ENCODE data around the gene SORCS2.

Gene SORCS2

DNA sequence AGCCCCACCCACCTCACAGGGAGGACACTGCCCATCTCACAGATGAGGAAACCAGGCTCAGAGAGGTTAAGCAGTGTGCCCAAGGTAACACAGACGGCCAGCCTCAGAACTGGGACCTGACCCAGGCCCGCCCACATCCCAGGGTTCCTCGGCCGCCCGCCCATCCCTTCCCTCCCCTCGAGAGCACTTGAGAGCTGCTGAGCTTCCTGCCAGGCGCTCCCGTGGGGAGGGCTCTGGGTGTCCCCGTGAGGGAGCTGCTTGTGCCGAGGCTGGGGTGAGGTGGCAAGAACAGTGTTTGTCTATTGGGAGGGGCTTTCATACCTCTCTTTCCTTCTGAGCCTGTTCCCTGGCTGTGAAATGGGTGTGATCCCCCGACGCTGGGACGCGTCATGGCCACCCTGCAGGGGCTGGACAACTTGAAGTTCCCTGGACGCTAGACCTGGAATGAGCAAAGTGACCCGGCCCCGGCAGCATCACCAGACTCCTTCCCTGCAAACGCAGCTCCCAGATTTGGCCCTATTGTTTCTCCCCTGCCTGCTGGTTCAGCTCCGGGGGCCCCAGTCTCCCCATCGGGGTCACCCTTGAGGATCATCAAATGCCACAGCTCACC, 542.4 kb downstream of the SORCS2 start:
- TF ChIP-seq, protein P1, sequence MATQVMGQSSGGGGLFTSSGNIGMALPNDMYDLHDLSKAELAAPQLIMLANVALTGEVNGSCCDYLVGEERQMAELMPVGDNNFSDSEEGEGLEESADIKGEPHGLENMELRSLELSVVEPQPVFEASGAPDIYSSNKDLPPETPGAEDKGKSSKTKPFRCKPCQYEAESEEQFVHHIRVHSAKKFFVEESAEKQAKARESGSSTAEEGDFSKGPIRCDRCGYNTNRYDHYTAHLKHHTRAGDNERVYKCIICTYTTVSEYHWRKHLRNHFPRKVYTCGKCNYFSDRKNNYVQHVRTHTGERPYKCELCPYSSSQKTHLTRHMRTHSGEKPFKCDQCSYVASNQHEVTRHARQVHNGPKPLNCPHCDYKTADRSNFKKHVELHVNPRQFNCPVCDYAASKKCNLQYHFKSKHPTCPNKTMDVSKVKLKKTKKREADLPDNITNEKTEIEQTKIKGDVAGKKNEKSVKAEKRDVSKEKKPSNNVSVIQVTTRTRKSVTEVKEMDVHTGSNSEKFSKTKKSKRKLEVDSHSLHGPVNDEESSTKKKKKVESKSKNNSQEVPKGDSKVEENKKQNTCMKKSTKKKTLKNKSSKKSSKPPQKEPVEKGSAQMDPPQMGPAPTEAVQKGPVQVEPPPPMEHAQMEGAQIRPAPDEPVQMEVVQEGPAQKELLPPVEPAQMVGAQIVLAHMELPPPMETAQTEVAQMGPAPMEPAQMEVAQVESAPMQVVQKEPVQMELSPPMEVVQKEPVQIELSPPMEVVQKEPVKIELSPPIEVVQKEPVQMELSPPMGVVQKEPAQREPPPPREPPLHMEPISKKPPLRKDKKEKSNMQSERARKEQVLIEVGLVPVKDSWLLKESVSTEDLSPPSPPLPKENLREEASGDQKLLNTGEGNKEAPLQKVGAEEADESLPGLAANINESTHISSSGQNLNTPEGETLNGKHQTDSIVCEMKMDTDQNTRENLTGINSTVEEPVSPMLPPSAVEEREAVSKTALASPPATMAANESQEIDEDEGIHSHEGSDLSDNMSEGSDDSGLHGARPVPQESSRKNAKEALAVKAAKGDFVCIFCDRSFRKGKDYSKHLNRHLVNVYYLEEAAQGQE (IDR thresholded peaks at IDR 0.05; ENCODE audit: low read depth), result no peak
- no peak for TF ChIP-seq TAF1 (IDR thresholded peaks at IDR 0.05; ENCODE audit: low read depth)
- TF ChIP-seq CEBPB (IDR thresholded peaks at IDR 0.05), result no peak
- TF ChIP-seq ZBTB7A (IDR thresholded peaks at IDR 0.05; ENCODE audit: low read depth), result no peak
- TF ChIP-seq, protein P2, sequence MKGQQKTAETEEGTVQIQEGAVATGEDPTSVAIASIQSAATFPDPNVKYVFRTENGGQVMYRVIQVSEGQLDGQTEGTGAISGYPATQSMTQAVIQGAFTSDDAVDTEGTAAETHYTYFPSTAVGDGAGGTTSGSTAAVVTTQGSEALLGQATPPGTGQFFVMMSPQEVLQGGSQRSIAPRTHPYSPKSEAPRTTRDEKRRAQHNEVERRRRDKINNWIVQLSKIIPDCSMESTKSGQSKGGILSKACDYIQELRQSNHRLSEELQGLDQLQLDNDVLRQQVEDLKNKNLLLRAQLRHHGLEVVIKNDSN (IDR thresholded peaks at IDR 0.05), result no peak
- TF ChIP-seq RAD21 (IDR thresholded peaks at IDR 0.05; ENCODE audit: low read depth), result no peak
- no peak for TF ChIP-seq CREB1 (IDR thresholded peaks at IDR 0.05; ENCODE audit: low read depth)
- no peak for TF ChIP-seq TEAD4 (IDR thresholded peaks at IDR 0.05)
- no peak for TF ChIP-seq NFIC (IDR thresholded peaks at IDR 0.05)
- TF ChIP-seq EP300 (IDR thresholded peaks at IDR 0.05; ENCODE audit: borderline replicate concordance), result no peak
- TF ChIP-seq YY1 (IDR thresholded peaks at IDR 0.05; ENCODE audit: low read depth), result no peak
- TF ChIP-seq FOXM1 (IDR thresholded peaks at IDR 0.05; ENCODE audit: borderline replicate concordance, low read depth), result no peak
- no peak for TF ChIP-seq EGR1 (IDR thresholded peaks at IDR 0.05)
- TF ChIP-seq, protein P3, sequence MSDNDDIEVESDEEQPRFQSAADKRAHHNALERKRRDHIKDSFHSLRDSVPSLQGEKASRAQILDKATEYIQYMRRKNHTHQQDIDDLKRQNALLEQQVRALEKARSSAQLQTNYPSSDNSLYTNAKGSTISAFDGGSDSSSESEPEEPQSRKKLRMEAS (IDR thresholded peaks at IDR 0.05), result no peak
- TF ChIP-seq TCF12 (IDR thresholded peaks at IDR 0.05; ENCODE audit: low read depth), result no peak

DNA sequence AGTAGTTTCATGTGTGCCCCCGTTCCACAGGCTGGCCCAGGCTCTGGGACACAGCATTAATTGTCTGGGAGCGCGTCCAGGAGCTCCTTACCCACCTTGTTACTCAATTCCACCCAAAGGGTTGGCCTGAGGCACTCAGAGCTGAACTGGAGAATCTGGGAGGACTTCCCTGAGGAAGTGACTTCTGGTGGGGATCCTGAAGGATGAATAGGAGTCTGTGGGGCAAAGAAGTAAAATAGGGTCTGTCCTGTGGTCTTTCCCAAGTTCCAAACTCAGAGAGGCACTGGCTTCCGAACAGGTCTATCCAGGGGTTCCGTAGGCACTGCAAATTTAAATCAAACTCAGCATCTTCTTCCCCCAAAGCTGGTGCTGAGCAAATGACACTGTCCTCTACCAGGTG, 543.1 kb downstream of the SORCS2 start:
- TF ChIP-seq FOXM1 (IDR thresholded peaks at IDR 0.05; ENCODE audit: borderline replicate concordance, low read depth), result no peak
- TF ChIP-seq EGR1 (IDR thresholded peaks at IDR 0.05), result no peak
- no peak for TF ChIP-seq EP300 (IDR thresholded peaks at IDR 0.05; ENCODE audit: borderline replicate concordance)
- no peak for TF ChIP-seq CREB1 (IDR thresholded peaks at IDR 0.05; ENCODE audit: low read depth)
- TF ChIP-seq, protein P2 (IDR thresholded peaks at IDR 0.05), result no peak
- no peak for TF ChIP-seq ZBTB7A (IDR thresholded peaks at IDR 0.05; ENCODE audit: low read depth)

DNA sequence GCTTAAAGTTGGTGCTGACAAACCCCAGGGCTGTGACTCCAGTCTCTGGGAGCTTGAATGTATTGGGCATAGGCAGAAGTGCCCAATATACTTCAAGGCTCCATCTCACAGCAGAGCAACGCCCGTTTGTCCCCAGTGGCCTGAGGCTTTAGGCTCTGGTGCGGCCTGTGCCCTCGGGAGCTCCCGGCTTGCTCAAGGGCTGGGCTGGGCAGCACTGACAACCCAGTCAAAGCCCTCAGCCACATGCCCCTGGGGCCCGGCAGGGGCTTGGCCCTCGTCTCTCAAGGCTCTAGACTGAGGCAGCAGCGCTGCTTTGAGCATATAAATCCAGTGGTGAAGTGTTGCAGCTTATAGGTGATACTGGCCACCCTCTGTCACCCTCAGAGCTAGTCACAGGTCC, 543.6 kb downstream of the SORCS2 start:
- TF ChIP-seq FOXM1 (IDR thresholded peaks at IDR 0.05; ENCODE audit: borderline replicate concordance, low read depth) (no peak), RAD21 (IDR thresholded peaks at IDR 0.05; ENCODE audit: low read depth) (no peak), ZBTB7A (IDR thresholded peaks at IDR 0.05; ENCODE audit: low read depth) (no peak), EP300 (IDR thresholded peaks at IDR 0.05; ENCODE audit: borderline replicate concordance) (no peak), TAF1 (IDR thresholded peaks at IDR 0.05; ENCODE audit: low read depth) (no peak), TCF12 (IDR thresholded peaks at IDR 0.05; ENCODE audit: low read depth) (no peak), TEAD4 (IDR thresholded peaks at IDR 0.05) (no peak), YY1 (IDR thresholded peaks at IDR 0.05; ENCODE audit: low read depth) (no peak), EGR1 (IDR thresholded peaks at IDR 0.05) (no peak), CREB1 (IDR thresholded peaks at IDR 0.05; ENCODE audit: low read depth) (no peak)
- TF ChIP-seq, protein P2 (IDR thresholded peaks at IDR 0.05), result no peak
- TF ChIP-seq, protein P3 (IDR thresholded peaks at IDR 0.05), result no peak
- TF ChIP-seq, protein P1 (IDR thresholded peaks at IDR 0.05; ENCODE audit: low read depth), result no peak

DNA sequence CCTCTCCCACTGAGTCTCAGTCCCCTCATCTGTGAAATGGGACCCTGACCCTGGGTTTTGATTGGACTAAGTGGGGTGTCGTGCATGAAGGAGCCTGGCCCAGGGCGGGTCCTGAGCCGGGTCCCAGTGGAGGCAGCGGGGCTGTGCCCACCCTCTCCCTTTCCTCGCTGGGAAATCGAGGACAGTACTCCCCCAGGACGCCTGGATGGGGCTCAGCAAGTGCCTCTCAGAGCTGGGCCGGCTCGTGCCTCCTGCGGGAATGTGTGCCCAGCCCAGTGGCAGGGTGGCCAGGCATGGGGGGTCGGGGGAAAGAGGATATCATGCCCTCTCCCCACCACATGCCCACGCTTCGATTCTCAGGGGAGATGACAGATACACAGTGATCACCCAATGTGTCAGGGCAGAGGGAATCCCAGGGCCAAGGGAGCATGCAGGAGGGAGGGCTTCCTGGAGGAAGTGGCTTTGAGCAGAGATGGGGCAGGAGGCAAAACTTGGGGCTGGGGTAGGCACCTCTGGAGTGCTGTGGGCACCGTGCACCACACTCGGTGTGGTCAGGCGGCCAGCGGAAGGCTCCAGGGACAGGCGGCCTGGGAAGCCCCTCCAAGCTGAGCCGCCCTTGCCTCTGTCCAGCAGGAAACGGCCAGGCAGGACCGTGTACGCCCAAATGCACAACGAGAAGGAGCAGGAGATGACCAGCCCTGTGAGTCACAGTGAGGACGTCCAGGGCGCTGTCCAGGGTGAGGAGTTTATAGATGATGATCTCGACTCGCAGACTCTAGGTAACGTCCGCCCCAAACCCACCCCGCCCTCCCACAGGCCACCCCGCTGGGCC, 544.3 kb downstream of the SORCS2 start:
- no peak for TF ChIP-seq NFIC (IDR thresholded peaks at IDR 0.05)
- peak; percentile 6; the same call in 1 of the 2 replicates for TF ChIP-seq RAD21 (IDR thresholded peaks at IDR 0.05; ENCODE audit: low read depth)
- no peak for TF ChIP-seq TCF12 (IDR thresholded peaks at IDR 0.05; ENCODE audit: low read depth)
- TF ChIP-seq, protein P2 (IDR thresholded peaks at IDR 0.05), result no peak
- TF ChIP-seq TAF1 (IDR thresholded peaks at IDR 0.05; ENCODE audit: low read depth), result no peak
- no peak for TF ChIP-seq EGR1 (IDR thresholded peaks at IDR 0.05)
- TF ChIP-seq, protein P3 (IDR thresholded peaks at IDR 0.05), result no peak
- TF ChIP-seq YY1 (IDR thresholded peaks at IDR 0.05; ENCODE audit: low read depth), result no peak
- no peak for TF ChIP-seq EP300 (IDR thresholded peaks at IDR 0.05; ENCODE audit: borderline replicate concordance)
- TF ChIP-seq, protein P1 (IDR thresholded peaks at IDR 0.05; ENCODE audit: low read depth), result peak; percentile 88
- TF ChIP-seq CREB1 (IDR thresholded peaks at IDR 0.05; ENCODE audit: low read depth), result no peak
- no peak for TF ChIP-seq FOXM1 (IDR thresholded peaks at IDR 0.05; ENCODE audit: borderline replicate concordance, low read depth)
- TF ChIP-seq CEBPB (IDR thresholded peaks at IDR 0.05), result no peak
- 0 out of 2 replicates have a peak, but pooled peaks have one; percentile 9 for TF ChIP-seq ZBTB7A (IDR thresholded peaks at IDR 0.05; ENCODE audit: low read depth)
- no peak for TF ChIP-seq TEAD4 (IDR thresholded peaks at IDR 0.05)

Measured in Ishikawa (cell line).